Kidney glomerular epithelial cell (primary cell): ENCODE measurements around the gene NR3C2.

Experiments used
- DNase-seq: peaks from one replicate; lab custom pipeline; 2025; lab: John Stamatoyannopoulos, UW

Gene NR3C2

GRCh38 chr4:148435654-148436406 lies 6.4 kb downstream of the NR3C2 start:
- no peak for DNase-seq

GRCh38 chr4:148434075-148434773 lies 8.0 kb downstream of the NR3C2 start:
- no peak for DNase-seq

GRCh38 chr4:148431401-148431800 lies 10.8 kb downstream of the NR3C2 start:
- DNase-seq = peak; percentile 64

- DNase-seq = no peak
Observed at GRCh38 chr4:148430854-148431253, 11.4 kb downstream of the NR3C2 start.

GRCh38 chr4:148429206-148429605 lies 13.0 kb downstream of the NR3C2 start:
- DNase-seq = no peak

GRCh38 chr4:148426643-148427042 lies 15.6 kb downstream of the NR3C2 start:
- DNase-seq = no peak

- no peak for DNase-seq
Observed at GRCh38 chr4:148425327-148426110, 16.7 kb downstream of the NR3C2 start.

- no peak for DNase-seq
Observed at GRCh38 chr4:148420397-148420796, 21.8 kb downstream of the NR3C2 start.

- DNase-seq = peak; percentile 33
Observed at GRCh38 chr4:148415500-148415899, 26.7 kb downstream of the NR3C2 start.

- no peak for DNase-seq
Observed at GRCh38 chr4:148412460-148412994, 29.7 kb downstream of the NR3C2 start.

GRCh38 chr4:148405161-148405893 lies 36.9 kb downstream of the NR3C2 start:
- DNase-seq = no peak

GRCh38 chr4:148398988-148399387 lies 43.2 kb downstream of the NR3C2 start:
- DNase-seq = no peak

GRCh38 chr4:148397771-148398170 lies 44.4 kb downstream of the NR3C2 start:
- no peak for DNase-seq

GRCh38 chr4:148396986-148397673 lies 45.1 kb downstream of the NR3C2 start:
- DNase-seq = no peak

- DNase-seq = no peak
Observed at GRCh38 chr4:148395771-148396170, 46.4 kb downstream of the NR3C2 start.

- DNase-seq = no peak
Observed at GRCh38 chr4:148391056-148391455, 51.2 kb downstream of the NR3C2 start.

GRCh38 chr4:148390311-148390710 lies 51.9 kb downstream of the NR3C2 start:
- DNase-seq = no peak

GRCh38 chr4:148380291-148380690 lies 61.9 kb downstream of the NR3C2 start:
- DNase-seq = no peak

- DNase-seq = peak; percentile 53
Observed at GRCh38 chr4:148376151-148376550, 66.1 kb downstream of the NR3C2 start.

GRCh38 chr4:148375584-148375983 lies 66.6 kb downstream of the NR3C2 start:
- DNase-seq = no peak

- no peak for DNase-seq
Observed at GRCh38 chr4:148373093-148373492, 69.1 kb downstream of the NR3C2 start.
